Osteoblast (primary cell): Measurements from ENCODE around the gene EPHA1. TPM values are rescaled to one million over a fixed set of nuclear protein-coding genes. Genes with fewer than 3 reads are reported as not detected.
"Not testable (repeated sequence)": the region's sequence is repeated elsewhere in the genome, so short reads cannot be mapped to it uniquely, and the experiment has no call there.

ENCODE experiments used
- DNase-seq: peaks from one replicate; pipeline ENCODE4 v3.0.0; 2011; ENCODE audit warnings: low spot score, mixed read lengths; ENCODE audit not compliant: insufficient read length; ENCODE audit errors: missing footprints
- H2AFZ ChIP-seq: 2 replicates; pipeline ENCODE4 v1.6.0; 2011; ENCODE audit warnings: mild to moderate bottlenecking, low read length
- H3K27ac ChIP-seq: 2 replicates; pipeline ENCODE4 v1.5.1; 2011; ENCODE audit warnings: mild to moderate bottlenecking, low read depth, low read length, moderate library complexity
- H3K27me3 ChIP-seq: 2 replicates; pipeline ENCODE4 v1.6.0; 2012; ENCODE audit warnings: mild to moderate bottlenecking, control low read depth, inconsistent platforms, low read length, moderate library complexity; ENCODE audit not compliant: insufficient read depth
- H3K36me3 ChIP-seq: 2 replicates; pipeline ENCODE4 v1.5.1; 2011; ENCODE audit warnings: mild to moderate bottlenecking, low read length, control low read depth, moderate library complexity; ENCODE audit not compliant: insufficient read depth
- H3K4me1 ChIP-seq: 2 replicates; pipeline ENCODE4 v1.5.1; 2011; ENCODE audit warnings: mild to moderate bottlenecking, low read length, control low read depth, moderate library complexity; ENCODE audit not compliant: insufficient read depth
- H3K4me2 ChIP-seq: 2 replicates; pipeline ENCODE4 v1.6.0; 2011; ENCODE audit warnings: mild to moderate bottlenecking, low read length; ENCODE audit not compliant: insufficient read depth
- H3K4me3 ChIP-seq: fragments of 200-600 bp; sonication (generic); 3 replicates; pipeline ENCODE4 v1.5.1; 2012; ENCODE audit warnings: mild to moderate bottlenecking, low read length, inconsistent platforms; ENCODE audit not compliant: insufficient read depth
- H3K79me2 ChIP-seq: 2 replicates; pipeline ENCODE4 v1.6.0; 2012; ENCODE audit warnings: mild to moderate bottlenecking, low read length, control low read depth, inconsistent platforms; ENCODE audit not compliant: insufficient read depth
- H3K9me3 ChIP-seq: 2 replicates; pipeline ENCODE4 v1.5.1; 2011; ENCODE audit warnings: low read depth, low read length, control low read depth
- H4K20me1 ChIP-seq: 2 replicates; pipeline ENCODE4 v1.6.0; 2012; ENCODE audit warnings: mild to moderate bottlenecking, low read length, control low read depth; ENCODE audit not compliant: insufficient read depth
- CTCF ChIP-seq: IDR thresholded peaks from 2 replicates; pipeline ENCODE4 v1.5.1; 2011; ENCODE audit warnings: mild to moderate bottlenecking, low read depth, low read length, moderate library complexity; ENCODE audit errors: extremely low read depth
- total RNA-seq: library from RNA; depleted of rRNA; stranded (reverse); fragments of >200 nt; gene quantifications from 2 replicates; pipeline ENCODE4 v1.2.3, GENCODE V29; 2012

EPHA1 gene
- total RNA-seq, 1 donor: not detected

- H4K20me1 ChIP-seq: no peaks in the 10 kb centered on the region
- no peak for TF ChIP-seq CTCF
- no peak overlapping the region for H2AFZ ChIP-seq
- DNase-seq: peak; percentile 84
- H3K4me3 ChIP-seq: no peak overlapping the region
- H3K27me3 ChIP-seq: no peaks in the 10 kb centered on the region
- no peaks in the 10 kb centered on the region for H3K36me3 ChIP-seq
- peaks cover 28% of the 10 kb centered on the region for H3K4me1 ChIP-seq
- H3K27ac ChIP-seq: no peak overlapping the region
- no peaks in the 10 kb centered on the region for H3K79me2 ChIP-seq
- H3K4me2 ChIP-seq: no peak overlapping the region
- no peaks in the 10 kb centered on the region for H3K9me3 ChIP-seq
Measured at GRCh38 chr7:143407287-143408251, 1.1 kb downstream of the EPHA1 start.

GRCh38 chr7:143406002-143406357 is 2.7 kb downstream of the EPHA1 start:
- Histone ChIP-seq H3K4me1 (peaks cover 13% of the 10 kb centered on the region), H3K36me3 (no peaks in the 10 kb centered on the region), H3K27me3 (no peaks in the 10 kb centered on the region), H3K9me3 (no peaks in the 10 kb centered on the region), H3K4me2 (no peak overlapping the region), H4K20me1 (no peaks in the 10 kb centered on the region), H3K79me2 (no peaks in the 10 kb centered on the region), H3K27ac (no peak overlapping the region), H3K4me3 (no peak overlapping the region), H2AFZ (no peak overlapping the region)
- no peak for TF ChIP-seq CTCF
- DNase-seq: no peak

- H3K27ac ChIP-seq: no peak overlapping the region
Measured at GRCh38 chr7:143405173-143406001, 3.3 kb downstream of the EPHA1 start.

GRCh38 chr7:143402233-143402632 is 6.4 kb downstream of the EPHA1 start:
- not testable (repeated sequence) for H3K36me3 ChIP-seq, H3K79me2 ChIP-seq, H3K4me1 ChIP-seq, H3K4me2 ChIP-seq, H3K27ac ChIP-seq, H3K4me3 ChIP-seq, DNase-seq, H3K27me3 ChIP-seq, H4K20me1 ChIP-seq, H2AFZ ChIP-seq, H3K9me3 ChIP-seq

More at GRCh38 chr7:143405173-143406001, 3.3 kb downstream of the EPHA1 start:
- H3K9me3 ChIP-seq: no peaks in the 10 kb centered on the region
- no peaks in the 10 kb centered on the region for H3K36me3 ChIP-seq
- H2AFZ ChIP-seq: no peak overlapping the region
- H3K4me1 ChIP-seq: peaks cover 9% of the 10 kb centered on the region
- no peak for TF ChIP-seq CTCF
- DNase-seq: no peak
- H3K4me3 ChIP-seq: no peak overlapping the region
- H3K27me3 ChIP-seq: peaks cover 3% of the 10 kb centered on the region
- no peak overlapping the region for H3K4me2 ChIP-seq
- H3K79me2 ChIP-seq: no peaks in the 10 kb centered on the region
- H4K20me1 ChIP-seq: no peaks in the 10 kb centered on the region
